ENCODE results near the gene BRD1. TPM values are rescaled to one million over a fixed set of nuclear protein-coding genes. Genes with fewer than 3 reads are reported as not detected.

Gene BRD1
- total RNA-seq, 1 donor from 2014 or later: 64.1 TPM

DNA sequence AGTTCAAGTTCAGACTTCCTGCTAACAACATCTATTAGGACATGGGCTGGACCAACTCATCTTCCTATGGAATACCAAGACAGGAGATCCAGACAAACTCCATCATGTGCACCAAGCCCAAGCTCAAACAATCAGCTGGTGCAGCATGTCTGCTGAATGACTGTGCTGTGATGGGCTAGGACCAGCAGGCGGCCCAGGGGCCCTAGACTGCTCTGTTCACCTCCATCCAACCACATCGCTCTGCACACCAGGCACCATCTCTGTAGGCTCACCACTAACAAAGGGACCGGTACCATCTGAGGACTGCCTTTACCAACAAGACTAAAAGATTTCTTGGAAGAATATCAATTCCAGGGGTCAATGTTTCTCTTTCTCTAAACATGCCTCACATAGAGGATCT is 10.3 kb downstream of the BRD1 start:
- Mint-ChIP-seq H3K27me3 (ENCODE audit: low read depth) (no peaks in the 10 kb centered on the region), H3K4me1 (no peaks in the 10 kb centered on the region), H3K27ac (no peak overlapping the region), H3K4me3 (no peak overlapping the region), H3K36me3 (peaks cover 40% of the 10 kb centered on the region), H3K9me3 (no peaks in the 10 kb centered on the region)
- TF ChIP-seq, protein P1, sequence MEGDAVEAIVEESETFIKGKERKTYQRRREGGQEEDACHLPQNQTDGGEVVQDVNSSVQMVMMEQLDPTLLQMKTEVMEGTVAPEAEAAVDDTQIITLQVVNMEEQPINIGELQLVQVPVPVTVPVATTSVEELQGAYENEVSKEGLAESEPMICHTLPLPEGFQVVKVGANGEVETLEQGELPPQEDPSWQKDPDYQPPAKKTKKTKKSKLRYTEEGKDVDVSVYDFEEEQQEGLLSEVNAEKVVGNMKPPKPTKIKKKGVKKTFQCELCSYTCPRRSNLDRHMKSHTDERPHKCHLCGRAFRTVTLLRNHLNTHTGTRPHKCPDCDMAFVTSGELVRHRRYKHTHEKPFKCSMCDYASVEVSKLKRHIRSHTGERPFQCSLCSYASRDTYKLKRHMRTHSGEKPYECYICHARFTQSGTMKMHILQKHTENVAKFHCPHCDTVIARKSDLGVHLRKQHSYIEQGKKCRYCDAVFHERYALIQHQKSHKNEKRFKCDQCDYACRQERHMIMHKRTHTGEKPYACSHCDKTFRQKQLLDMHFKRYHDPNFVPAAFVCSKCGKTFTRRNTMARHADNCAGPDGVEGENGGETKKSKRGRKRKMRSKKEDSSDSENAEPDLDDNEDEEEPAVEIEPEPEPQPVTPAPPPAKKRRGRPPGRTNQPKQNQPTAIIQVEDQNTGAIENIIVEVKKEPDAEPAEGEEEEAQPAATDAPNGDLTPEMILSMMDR (IDR thresholded peaks at IDR 0.05; ENCODE audit: unreplicated experiment): no peak
- no peak for DNase-seq (ENCODE audit: low spot score in 2 of 2, unreplicated experiment in 2 of 2)

DNA sequence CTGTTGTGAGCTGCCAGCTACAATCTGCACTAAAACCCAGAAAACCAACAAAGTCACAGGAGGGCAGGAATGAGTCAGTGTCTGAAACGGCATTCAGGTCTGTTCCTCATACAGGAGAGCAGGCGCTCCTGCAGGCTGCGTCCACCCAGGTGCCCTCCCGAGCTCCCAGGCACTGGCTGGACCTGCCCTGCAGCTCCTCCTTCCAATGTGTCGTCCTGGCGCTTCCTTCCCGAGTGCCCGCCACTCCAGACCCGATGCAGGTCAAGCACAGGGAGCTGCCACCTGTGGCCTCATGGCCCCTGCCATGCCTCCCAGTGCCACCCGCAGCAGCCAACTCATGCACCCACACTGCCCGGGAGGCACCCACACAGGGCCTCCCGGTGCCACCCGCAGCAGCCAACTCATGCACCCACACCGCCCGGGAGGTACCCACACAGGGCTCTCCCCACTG is 12.0 kb downstream of the BRD1 start:
- TF ChIP-seq, protein P1 (IDR thresholded peaks at IDR 0.05; ENCODE audit: unreplicated experiment): no peak
- Mint-ChIP-seq H3K4me1 (peaks cover 1% of the 10 kb centered on the region), H3K36me3 (peaks cover 40% of the 10 kb centered on the region), H3K27me3 (ENCODE audit: low read depth) (no peaks in the 10 kb centered on the region), H3K27ac (no peak overlapping the region), H3K4me3 (no peak overlapping the region), H3K9me3 (no peaks in the 10 kb centered on the region)
- no peak for DNase-seq (ENCODE audit: low spot score in 2 of 2, unreplicated experiment in 2 of 2)

DNA sequence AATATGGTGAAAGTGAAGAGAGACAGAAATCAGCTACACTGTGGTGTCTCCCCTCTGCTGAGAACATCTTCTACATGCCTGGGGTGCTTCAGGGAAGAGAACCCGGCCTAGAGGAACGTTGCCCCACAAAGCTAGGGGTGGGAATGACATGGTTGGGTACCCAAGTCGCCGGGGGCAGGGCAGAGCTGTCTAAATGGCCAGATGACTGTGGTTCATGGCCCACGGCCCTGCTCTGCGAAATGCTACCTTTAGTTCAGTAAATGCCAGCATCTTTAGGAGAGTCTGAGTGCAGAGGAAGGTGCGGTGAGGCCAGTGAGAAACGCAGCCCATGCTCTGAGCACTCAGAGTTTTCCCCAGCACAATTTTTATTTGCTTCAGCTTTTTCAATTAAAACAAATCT is 12.8 kb downstream of the BRD1 start:
- Mint-ChIP-seq H3K4me3 (no peak overlapping the region), H3K4me1 (peaks cover 6% of the 10 kb centered on the region), H3K27me3 (ENCODE audit: low read depth) (no peaks in the 10 kb centered on the region), H3K9me3 (no peaks in the 10 kb centered on the region), H3K27ac (no peak overlapping the region), H3K36me3 (peaks cover 34% of the 10 kb centered on the region)
- TF ChIP-seq, protein P1 (IDR thresholded peaks at IDR 0.05; ENCODE audit: unreplicated experiment): no peak
- DNase-seq (ENCODE audit: low spot score in 2 of 2, unreplicated experiment in 2 of 2): no peak

DNA sequence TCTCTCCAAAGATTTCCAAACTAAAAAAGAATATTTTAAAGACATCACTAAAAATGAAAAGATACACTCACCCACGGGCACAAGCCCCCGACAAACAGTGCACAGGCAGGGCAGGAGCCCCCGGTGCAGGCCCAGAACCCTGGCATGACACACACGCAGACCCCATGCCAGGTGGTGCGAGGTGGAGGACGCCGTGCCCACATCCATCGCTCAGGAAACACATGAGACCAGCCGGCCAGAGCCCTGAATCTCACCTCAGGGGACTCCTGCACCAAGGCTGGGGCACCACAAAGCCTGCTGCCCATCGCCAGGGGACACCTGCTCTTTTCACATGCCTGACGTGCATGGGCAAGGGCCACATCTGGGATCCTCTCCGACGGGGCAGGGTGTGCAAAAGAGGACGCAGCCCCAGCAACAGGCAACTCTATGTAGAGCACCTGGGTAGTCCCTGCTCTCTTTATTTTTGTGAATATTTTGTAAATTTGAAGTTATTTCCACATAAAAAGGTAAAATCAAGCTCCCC is 13.4 kb downstream of the BRD1 start:
- no peaks in the 10 kb centered on the region for H3K9me3 Mint-ChIP-seq
- peaks cover 8% of the 10 kb centered on the region for H3K4me1 Mint-ChIP-seq
- no peak for DNase-seq (ENCODE audit: low spot score in 2 of 2, unreplicated experiment in 2 of 2)
- no peak overlapping the region for H3K4me3 Mint-ChIP-seq
- no peak overlapping the region for H3K27ac Mint-ChIP-seq
- H3K27me3 Mint-ChIP-seq (ENCODE audit: low read depth): no peaks in the 10 kb centered on the region
- H3K36me3 Mint-ChIP-seq: peaks cover 31% of the 10 kb centered on the region
- TF ChIP-seq, protein P1 (IDR thresholded peaks at IDR 0.05; ENCODE audit: unreplicated experiment): no peak

DNA sequence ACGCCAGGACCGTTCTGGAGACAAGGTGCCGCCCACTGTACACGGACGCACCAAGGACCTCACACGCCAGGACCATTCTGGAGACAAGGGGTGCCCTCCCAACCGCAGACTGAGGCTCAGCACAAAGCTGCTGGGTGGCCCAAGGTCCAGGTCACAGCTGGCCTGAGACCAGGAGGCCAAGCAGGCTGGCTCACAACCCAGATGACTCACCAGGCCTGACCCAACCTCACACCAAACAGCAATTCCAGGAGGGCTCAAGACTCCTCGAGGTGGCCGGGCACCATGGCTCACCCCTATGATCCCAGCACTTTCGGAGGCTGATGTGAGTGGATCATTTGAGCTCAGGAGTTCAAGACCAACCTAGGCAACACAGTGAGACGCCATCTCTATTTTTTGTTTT is 14.8 kb downstream of the BRD1 start:
- TF ChIP-seq, protein P1 (IDR thresholded peaks at IDR 0.05; ENCODE audit: unreplicated experiment): no peak
- Mint-ChIP-seq H3K27ac (no peak overlapping the region), H3K4me1 (peaks cover 19% of the 10 kb centered on the region)

More for the DNA sequence above, 14.8 kb downstream of the BRD1 start:
- Mint-ChIP-seq H3K36me3 (peaks cover 28% of the 10 kb centered on the region), H3K4me3 (no peak overlapping the region), H3K27me3 (ENCODE audit: low read depth) (no peaks in the 10 kb centered on the region), H3K9me3 (no peaks in the 10 kb centered on the region)
- DNase-seq (ENCODE audit: low spot score in 2 of 2, unreplicated experiment in 2 of 2): no peak
